IMR-90 (cell line): ENCODE measurements around the gene STYK1. TPM values are rescaled to one million over a fixed set of nuclear protein-coding genes. Genes with fewer than 3 reads are reported as not detected.

Experiments used
- ATAC-seq: fragments of 200-7000 bp; cut with Tn5 transposase; 2 replicates; pipeline ENCODE4 v1.9.1; 2020; ENCODE audit warnings: low read depth, mild to moderate bottlenecking, moderate library complexity
- BruUV-seq: library from RNA; stranded (reverse); fragments of 400-500 nt; replicated peaks from 2 replicates; lab custom pipeline; 2021; lab: Mats Ljungman, UMichigan
- CTCF ChIA-PET: fragments of 300-600 bp; formaldehyde crosslinking; extraction: SDS; loops from one replicate; lab custom pipeline; 2021; ENCODE audit warnings: antibody characterized with exemption; lab: Yijun Ruan, JAX
- POLR2A ChIA-PET: fragments of 300-600 bp; sonication (Branson Sonifier 250); formaldehyde crosslinking; loops from one replicate; lab custom pipeline; 2022; ENCODE audit warnings: antibody characterized with exemption; ENCODE audit not compliant: unreplicated experiment; lab: Charles Lee
- DNase-seq: peaks from one replicate; pipeline ENCODE4 v3.0.0; 2013
- H2AFZ ChIP-seq: replicated peaks from 2 replicates; pipeline ENCODE3; 2013; ENCODE audit warnings: low read length, mild to moderate bottlenecking; ENCODE audit not compliant: poor library complexity
- H2AK5ac ChIP-seq: 2 replicates; pipeline ENCODE4 v1.6.1; 2013; ENCODE audit warnings: low read depth, low read length, inconsistent platforms
- H2AK9ac ChIP-seq: replicated peaks from 2 replicates; pipeline ENCODE3; 2013; ENCODE audit warnings: mild to moderate bottlenecking, low read depth, low read length, moderate library complexity; ENCODE audit not compliant: poor library complexity
- H2BK120ac ChIP-seq: 2 replicates; pipeline ENCODE4 v1.6.1; 2013; ENCODE audit warnings: low read depth, low read length, inconsistent platforms
- H2BK15ac ChIP-seq: 3 replicates; pipeline ENCODE4 v1.6.1; 2013; ENCODE audit warnings: low read depth, low read length, inconsistent platforms
- H2BK20ac ChIP-seq: 2 replicates; pipeline ENCODE4 v1.6.1; 2013; ENCODE audit warnings: low read depth, mild to moderate bottlenecking, inconsistent platforms, low read length, moderate library complexity
- H2BK5ac ChIP-seq: 2 replicates; pipeline ENCODE4 v1.6.1; 2013; ENCODE audit warnings: mild to moderate bottlenecking, low read depth, low read length, inconsistent platforms; ENCODE audit not compliant: poor library complexity, severe bottlenecking
- H3K14ac ChIP-seq: replicated peaks from 2 replicates; pipeline ENCODE4 v1.6.1; 2013; ENCODE audit warnings: low read depth, low read length, inconsistent platforms
- H3K18ac ChIP-seq: 2 replicates; pipeline ENCODE4 v1.6.1; 2013; ENCODE audit warnings: low read depth, low read length, control low read depth
- H3K23ac ChIP-seq: 2 replicates; pipeline ENCODE4 v1.6.1; 2013; ENCODE audit warnings: low read depth, low read length, inconsistent platforms
- H3K27ac ChIP-seq: 2 replicates; pipeline ENCODE4 v1.5.1; 2013; ENCODE audit warnings: mild to moderate bottlenecking, control low read depth, low read length; ENCODE audit not compliant: insufficient read depth
- H3K27me3 ChIP-seq: 2 replicates; pipeline ENCODE4 v1.6.1; 2013; ENCODE audit warnings: low read length; ENCODE audit not compliant: control insufficient read depth, insufficient read depth
- H3K36me3 ChIP-seq: 2 replicates; pipeline ENCODE4 v1.6.1; 2013; ENCODE audit warnings: low read length, mixed read lengths; ENCODE audit not compliant: control insufficient read depth, insufficient read depth
- H3K4ac ChIP-seq: 2 replicates; pipeline ENCODE4 v1.6.1; 2013; ENCODE audit warnings: low read depth, low read length, inconsistent platforms
- H3K4me1 ChIP-seq: 2 replicates; pipeline ENCODE4 v1.6.1; 2013; ENCODE audit warnings: low read length, mixed read lengths; ENCODE audit not compliant: control insufficient read depth, insufficient read depth
- H3K4me2 ChIP-seq: 2 replicates; pipeline ENCODE4 v1.6.1; 2013; ENCODE audit warnings: low read depth, mild to moderate bottlenecking, control low read depth, low read length, moderate library complexity
- H3K4me3 ChIP-seq: 2 replicates; pipeline ENCODE4 v1.5.1; 2013; ENCODE audit warnings: low read depth, mild to moderate bottlenecking, control low read depth, low read length, moderate library complexity; ENCODE audit not compliant: insufficient read depth
- H3K56ac ChIP-seq: 2 replicates; pipeline ENCODE4 v1.6.1; 2013; ENCODE audit warnings: low read length, inconsistent platforms; ENCODE audit not compliant: insufficient read depth; ENCODE audit errors: extremely low read depth
- H3K79me1 ChIP-seq, 2 experiments: 2 replicates each; pipeline ENCODE4 v1.6.1; 2013; ENCODE audit warnings: low read length in 2 of 2, inconsistent platforms in 1 of 2, low read depth in 1 of 2
- H3K9ac ChIP-seq: 2 replicates; pipeline ENCODE4 v1.6.1; 2013; ENCODE audit warnings: low read depth, low read length, control low read depth
- H3K9me1 ChIP-seq: 2 replicates; pipeline ENCODE4 v1.6.1; 2013; ENCODE audit warnings: low read length, inconsistent platforms; ENCODE audit not compliant: insufficient read depth
- H3K9me3 ChIP-seq: 2 replicates; pipeline ENCODE4 v1.6.1; 2013; ENCODE audit warnings: low read length; ENCODE audit not compliant: control insufficient read depth, insufficient read depth
- H4K20me1 ChIP-seq: 2 replicates; pipeline ENCODE4 v1.6.1; 2013; ENCODE audit warnings: low read length, inconsistent platforms; ENCODE audit not compliant: insufficient read depth
- H4K5ac ChIP-seq: 2 replicates; pipeline ENCODE4 v1.6.1; 2013; ENCODE audit warnings: mild to moderate bottlenecking, low read depth, low read length, control low read depth
- H4K8ac ChIP-seq, 2 experiments: 2 replicates each; pipeline ENCODE4 v1.6.1; 2013; ENCODE audit warnings: low read depth in 2 of 2, low read length in 2 of 2, control low read depth in 1 of 2, inconsistent platforms in 1 of 2
- H4K91ac ChIP-seq: 2 replicates; pipeline ENCODE4 v1.6.1; 2013; ENCODE audit warnings: low read depth, low read length, inconsistent platforms; ENCODE audit not compliant: insufficient read depth
- BHLHE40 ChIP-seq: fragments of 150-350 bp; IDR thresholded peaks from 2 replicates; pipeline ENCODE4 v1.6.1; 2016; ENCODE audit warnings: mild to moderate bottlenecking, low read depth, low read length
- CEBPB ChIP-seq: IDR thresholded peaks from 2 replicates; pipeline ENCODE4 v1.6.1; 2012; ENCODE audit warnings: low read depth, low read length, improper control_type of control experiment
- CHD1 ChIP-seq: IDR thresholded peaks from 2 replicates; pipeline ENCODE4 v1.6.1; 2012; ENCODE audit warnings: low read depth, low read length, improper control_type of control experiment
- FOS ChIP-seq: fragments of 150-350 bp; IDR thresholded peaks from 2 replicates; pipeline ENCODE4 v1.6.1; 2016; ENCODE audit warnings: low read depth, low read length
- MAFK ChIP-seq: IDR thresholded peaks from 2 replicates; pipeline ENCODE4 v1.6.1; 2012; ENCODE audit warnings: low read depth, low read length, improper control_type of control experiment
- MAZ ChIP-seq: IDR thresholded peaks from 2 replicates; pipeline ENCODE4 v1.6.1; 2012; ENCODE audit warnings: low read depth, mild to moderate bottlenecking, low read length, improper control_type of control experiment, moderate library complexity, borderline replicate concordance
- MXI1 ChIP-seq: IDR thresholded peaks from 2 replicates; pipeline ENCODE4 v1.6.1; 2012; ENCODE audit warnings: low read depth, mild to moderate bottlenecking, low read length, moderate library complexity, borderline replicate concordance
- POLR2A ChIP-seq: IDR thresholded peaks from 2 replicates; pipeline ENCODE4 v1.6.1; 2012; ENCODE audit warnings: mild to moderate bottlenecking, low read depth, low read length
- RAD21 ChIP-seq: IDR thresholded peaks from 2 replicates; pipeline ENCODE4 v1.6.1; 2012; ENCODE audit warnings: low read length, improper control_type of control experiment
- RCOR1 ChIP-seq: IDR thresholded peaks from 2 replicates; pipeline ENCODE4 v1.6.1; 2012; ENCODE audit warnings: mild to moderate bottlenecking, low read length, improper control_type of control experiment; ENCODE audit not compliant: insufficient replicate concordance
- RFX5 ChIP-seq: IDR thresholded peaks from 2 replicates; pipeline ENCODE4 v1.8.0; 2012; ENCODE audit warnings: low read depth, mild to moderate bottlenecking, low read length, moderate library complexity
- SMC3 ChIP-seq: fragments of 150-350 bp; IDR thresholded peaks from 2 replicates; pipeline ENCODE4 v1.6.1; 2016; ENCODE audit warnings: low read depth, mild to moderate bottlenecking, antibody characterized with exemption, low read length, moderate library complexity
- WGBS, 2 experiments: methylation state at CpG; one replicate each; pipeline versions ENCODE4 v1.1.5 to v1.1.7; 2013; ENCODE audit warnings: missing lambda C conversion rate in 2 of 2; ENCODE audit not compliant: insufficient read length in 1 of 2; ENCODE audit errors: extremely low coverage in 2 of 2; 5-methylcytosine and 5-hydroxymethylcytosine counted together
- dilution Hi-C: fragments of 300-500 bp; cut with HindIII; formaldehyde crosslinking; loops from one replicate; pipeline ENCODE4 v1.14.3; 2018; ENCODE audit warnings: low sequenced_read_pairs; ENCODE audit not compliant: unreplicated experiment
- in situ Hi-C: fragments of 300-500 bp; cut with MboI; formaldehyde crosslinking; loops from 3 replicates; pipeline ENCODE4 v1.14.3; 2019; ENCODE audit warnings: low sequenced_read_pairs, inconsistent platforms, mixed read lengths
- intact Hi-C: fragments of 100-400 bp; cut with micrococcal nuclease; formaldehyde crosslinking; loops from 2 replicates; pipeline ENCODE4 v1.10.0; 2022
- polyA plus RNA-seq, 3 experiments: library from polyadenylated mRNA; depleted of rRNA; stranded (reverse); fragments of >200 nt; gene quantifications; 2 replicates each; pipeline ENCODE4 v1.2.3, GENCODE V29; 2012; ENCODE audit warnings: low replicate concordance in 1 of 3
- total RNA-seq: library from RNA; depleted of rRNA; stranded (reverse); fragments of >200 nt; gene quantifications from 2 replicates; pipeline ENCODE4 v1.2.3, GENCODE V29; 2012
- TF ChIP-seq, protein P1 (sequence below): fragments of 150-350 bp; IDR thresholded peaks from 2 replicates; pipeline ENCODE4 v1.6.1; 2017; ENCODE audit warnings: mild to moderate bottlenecking, antibody characterized with exemption, low read length, low read depth
- TF ChIP-seq, protein P2 (sequence below): conservative IDR thresholded peaks from 2 replicates; pipeline ENCODE4 v1.5.1; 2012; ENCODE audit warnings: mild to moderate bottlenecking, low read depth, low read length, improper control_type of control experiment

The STYK1 gene
- total and polyA plus RNA-seq, 2 of the 4 experiments (the other 2 are of a cell fraction) = 0.36 to 0.72 TPM

DNA sequence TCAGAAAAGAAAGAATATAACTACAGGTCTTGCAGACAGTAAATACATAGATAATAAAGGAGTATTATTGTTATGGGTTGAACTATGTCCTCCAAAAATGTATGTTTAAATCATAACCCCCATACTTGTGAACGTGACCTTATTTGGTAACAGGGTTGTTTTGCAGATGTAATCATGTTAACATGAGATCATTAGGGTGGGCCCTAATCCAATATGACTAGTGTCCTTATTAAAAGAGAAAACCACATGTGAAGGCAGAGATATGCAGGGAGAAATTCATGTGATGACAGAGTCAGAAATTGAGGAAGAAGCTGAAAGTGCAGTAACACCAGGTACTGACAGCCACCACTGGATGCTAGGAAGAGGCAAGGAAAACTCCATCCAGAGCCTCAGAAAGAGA lies 89.4 kb downstream of the STYK1 start:
- no TSS peak for BruUV-seq
- no peak for ATAC-seq
- DNase-seq = peak; percentile 27

More for the DNA sequence above, 89.4 kb downstream of the STYK1 start:
- Histone ChIP-seq H4K5ac (no peak overlapping the region), H4K91ac (no peak overlapping the region), H4K20me1 (no peaks in the 10 kb centered on the region), H2AK9ac (no peak overlapping the region), H3K14ac (no peak overlapping the region), H2BK5ac (no peak overlapping the region), H3K4me2 (no peak overlapping the region), H3K79me1 (no peaks in the 10 kb centered on the region), H3K9ac (no peak overlapping the region), H3K56ac (no peak overlapping the region), H3K4me3 (no peak overlapping the region), H3K27me3 (no peaks in the 10 kb centered on the region), H3K23ac (no peak overlapping the region), H2BK120ac (no peak overlapping the region), H2AK5ac (no peak overlapping the region), H4K8ac (no peak overlapping the region), H3K9me1 (no peaks in the 10 kb centered on the region), H2BK20ac (no peak overlapping the region), H3K36me3 (peaks cover 3% of the 10 kb centered on the region; the same call in 1 of the 2 replicates), H3K4ac (no peak overlapping the region), H2AFZ (no peak overlapping the region), H2BK15ac (no peak overlapping the region), H3K18ac (no peak overlapping the region), H3K9me3 (no peaks in the 10 kb centered on the region; the same call in 1 of the 2 replicates), H3K4me1 (no peaks in the 10 kb centered on the region), H3K27ac (no peak overlapping the region)
- dilution Hi-C loops = no loop called here
- CTCF ChIA-PET = no interaction called here
- no CpG with 5 or more reads among the region's 1 CpG for WGBS, 2 experiments
- TF ChIP-seq MAFK (no peak), CHD1 (no peak), MAZ (no peak), RAD21 (no peak), MXI1 (no peak), FOS (no peak), RCOR1 (no peak), CEBPB (no peak), BHLHE40 (no peak), POLR2A (no peak), RFX5 (no peak), SMC3 (no peak)
- TF ChIP-seq, protein P1, sequence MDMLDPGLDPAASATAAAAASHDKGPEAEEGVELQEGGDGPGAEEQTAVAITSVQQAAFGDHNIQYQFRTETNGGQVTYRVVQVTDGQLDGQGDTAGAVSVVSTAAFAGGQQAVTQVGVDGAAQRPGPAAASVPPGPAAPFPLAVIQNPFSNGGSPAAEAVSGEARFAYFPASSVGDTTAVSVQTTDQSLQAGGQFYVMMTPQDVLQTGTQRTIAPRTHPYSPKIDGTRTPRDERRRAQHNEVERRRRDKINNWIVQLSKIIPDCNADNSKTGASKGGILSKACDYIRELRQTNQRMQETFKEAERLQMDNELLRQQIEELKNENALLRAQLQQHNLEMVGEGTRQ = no peak
- TF ChIP-seq, protein P2, sequence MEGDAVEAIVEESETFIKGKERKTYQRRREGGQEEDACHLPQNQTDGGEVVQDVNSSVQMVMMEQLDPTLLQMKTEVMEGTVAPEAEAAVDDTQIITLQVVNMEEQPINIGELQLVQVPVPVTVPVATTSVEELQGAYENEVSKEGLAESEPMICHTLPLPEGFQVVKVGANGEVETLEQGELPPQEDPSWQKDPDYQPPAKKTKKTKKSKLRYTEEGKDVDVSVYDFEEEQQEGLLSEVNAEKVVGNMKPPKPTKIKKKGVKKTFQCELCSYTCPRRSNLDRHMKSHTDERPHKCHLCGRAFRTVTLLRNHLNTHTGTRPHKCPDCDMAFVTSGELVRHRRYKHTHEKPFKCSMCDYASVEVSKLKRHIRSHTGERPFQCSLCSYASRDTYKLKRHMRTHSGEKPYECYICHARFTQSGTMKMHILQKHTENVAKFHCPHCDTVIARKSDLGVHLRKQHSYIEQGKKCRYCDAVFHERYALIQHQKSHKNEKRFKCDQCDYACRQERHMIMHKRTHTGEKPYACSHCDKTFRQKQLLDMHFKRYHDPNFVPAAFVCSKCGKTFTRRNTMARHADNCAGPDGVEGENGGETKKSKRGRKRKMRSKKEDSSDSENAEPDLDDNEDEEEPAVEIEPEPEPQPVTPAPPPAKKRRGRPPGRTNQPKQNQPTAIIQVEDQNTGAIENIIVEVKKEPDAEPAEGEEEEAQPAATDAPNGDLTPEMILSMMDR = no peak
- intact Hi-C loops = no loop called here
- in situ Hi-C loops = no loop called here
- POLR2A ChIA-PET = no interaction called here
